ENCODE data around the gene CYP2A6. TPM values are rescaled to one million over a fixed set of nuclear protein-coding genes. Genes with fewer than 3 reads are reported as not detected.

CYP2A6 gene
- total RNA-seq, 1 donor from 2014 or later: not detected

DNA sequence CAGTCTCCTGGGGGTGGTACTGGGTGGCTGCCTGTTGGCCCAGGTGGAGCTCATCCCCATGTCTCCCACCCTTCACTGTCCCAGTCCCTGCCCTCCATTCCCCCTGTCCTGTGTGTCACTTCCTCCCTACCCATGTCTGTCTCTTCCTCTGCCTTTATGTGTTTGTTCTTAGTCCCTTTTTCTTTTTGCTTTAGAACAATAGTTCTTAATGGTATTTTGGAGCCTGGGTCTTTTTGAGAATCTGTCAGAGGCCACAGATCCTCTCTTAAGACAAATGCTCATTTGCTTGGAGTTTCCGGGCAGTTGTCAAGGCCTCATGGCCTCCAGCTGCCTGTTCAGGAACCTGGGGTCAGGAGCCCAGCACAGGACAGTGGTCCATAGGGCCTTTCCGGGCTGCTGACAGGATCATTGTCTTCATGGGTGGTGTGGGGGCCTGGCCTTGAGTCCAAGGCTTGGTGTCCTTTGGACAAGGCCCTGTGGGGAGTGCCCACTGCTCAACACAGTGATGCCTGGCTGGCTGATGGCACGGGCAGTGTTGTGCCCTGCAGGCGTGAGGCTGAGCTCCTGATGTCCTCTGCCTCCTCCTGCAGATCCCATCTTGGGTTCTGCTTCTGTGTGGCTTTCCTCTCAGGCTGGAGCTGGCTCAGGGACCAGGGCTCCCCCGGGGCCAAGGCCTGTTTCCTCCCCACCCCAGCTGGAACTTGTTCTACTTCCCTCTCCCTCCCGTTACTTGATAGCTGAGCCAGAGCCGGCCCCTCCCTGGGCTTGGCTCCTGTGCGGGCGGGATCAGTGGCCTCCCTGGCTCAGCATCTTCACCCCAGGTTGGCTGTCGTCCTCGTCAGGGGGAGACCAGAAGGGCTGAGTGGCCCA lies 47.7 kb downstream of the CYP2A6 start:
- no peak for DNase-seq (ENCODE audit: low read depth)

DNA sequence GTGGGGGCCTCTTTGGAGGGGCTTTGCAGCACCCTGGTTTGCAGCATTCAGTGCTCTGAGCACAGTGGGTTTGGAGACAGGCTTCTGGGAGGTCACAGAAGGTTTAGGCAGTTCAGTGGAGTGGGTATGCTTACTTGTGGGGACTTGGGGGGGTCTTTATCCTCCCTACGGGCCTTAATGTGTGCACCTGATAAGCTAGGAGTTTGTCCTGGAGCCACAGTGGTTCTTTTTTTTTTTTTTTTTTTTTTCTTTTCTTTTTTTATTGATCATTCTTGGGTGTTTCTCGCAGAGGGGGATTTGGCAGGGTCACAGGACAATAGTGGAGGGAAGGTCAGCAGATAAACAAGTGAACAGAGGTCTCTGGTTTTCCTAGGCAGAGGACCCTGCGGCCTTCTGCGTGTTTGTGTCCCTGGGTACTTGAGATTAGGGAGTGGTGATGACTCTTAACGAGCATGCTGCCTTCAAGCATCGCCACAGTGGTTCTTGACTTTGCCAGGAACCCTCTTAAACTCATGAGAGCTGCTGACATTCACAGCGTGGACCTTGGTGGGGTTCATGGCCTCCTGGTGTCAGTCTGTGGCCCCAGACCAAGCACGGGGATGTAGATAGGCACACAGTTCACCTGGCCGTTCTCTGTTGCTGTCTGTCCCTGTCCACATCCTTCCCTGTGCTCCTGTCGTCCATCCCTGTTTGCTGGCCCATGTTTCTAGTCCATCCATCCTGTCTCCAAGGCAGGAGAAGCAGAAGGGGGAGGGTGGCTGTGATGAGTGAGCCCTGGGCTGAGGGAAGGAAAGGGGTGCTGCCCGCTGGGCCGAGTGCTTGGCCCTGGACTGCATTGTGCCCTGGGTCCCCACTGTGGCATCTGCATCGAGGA lies 48.6 kb downstream of the CYP2A6 start:
- no peak for DNase-seq (ENCODE audit: low read depth)

DNA sequence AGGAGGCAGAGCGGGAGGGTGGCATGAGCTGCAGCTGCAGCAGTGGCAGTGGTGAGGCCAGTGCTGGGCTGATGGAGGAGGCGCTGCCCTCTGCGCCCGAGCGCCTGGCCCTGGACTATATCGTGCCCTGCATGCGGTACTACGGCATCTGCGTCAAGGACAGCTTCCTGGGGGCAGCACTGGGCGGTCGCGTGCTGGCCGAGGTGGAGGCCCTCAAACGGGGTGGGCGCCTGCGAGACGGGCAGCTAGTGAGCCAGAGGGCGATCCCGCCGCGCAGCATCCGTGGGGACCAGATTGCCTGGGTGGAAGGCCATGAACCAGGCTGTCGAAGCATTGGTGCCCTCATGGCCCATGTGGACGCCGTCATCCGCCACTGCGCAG lies 49.3 kb downstream of the CYP2A6 start:
- no peak for DNase-seq (ENCODE audit: low read depth)

- DNase-seq (ENCODE audit: low read depth): no peak
Measured at GRCh38 chr19:40800339-40800996, 49.8 kb downstream of the CYP2A6 start.

DNA sequence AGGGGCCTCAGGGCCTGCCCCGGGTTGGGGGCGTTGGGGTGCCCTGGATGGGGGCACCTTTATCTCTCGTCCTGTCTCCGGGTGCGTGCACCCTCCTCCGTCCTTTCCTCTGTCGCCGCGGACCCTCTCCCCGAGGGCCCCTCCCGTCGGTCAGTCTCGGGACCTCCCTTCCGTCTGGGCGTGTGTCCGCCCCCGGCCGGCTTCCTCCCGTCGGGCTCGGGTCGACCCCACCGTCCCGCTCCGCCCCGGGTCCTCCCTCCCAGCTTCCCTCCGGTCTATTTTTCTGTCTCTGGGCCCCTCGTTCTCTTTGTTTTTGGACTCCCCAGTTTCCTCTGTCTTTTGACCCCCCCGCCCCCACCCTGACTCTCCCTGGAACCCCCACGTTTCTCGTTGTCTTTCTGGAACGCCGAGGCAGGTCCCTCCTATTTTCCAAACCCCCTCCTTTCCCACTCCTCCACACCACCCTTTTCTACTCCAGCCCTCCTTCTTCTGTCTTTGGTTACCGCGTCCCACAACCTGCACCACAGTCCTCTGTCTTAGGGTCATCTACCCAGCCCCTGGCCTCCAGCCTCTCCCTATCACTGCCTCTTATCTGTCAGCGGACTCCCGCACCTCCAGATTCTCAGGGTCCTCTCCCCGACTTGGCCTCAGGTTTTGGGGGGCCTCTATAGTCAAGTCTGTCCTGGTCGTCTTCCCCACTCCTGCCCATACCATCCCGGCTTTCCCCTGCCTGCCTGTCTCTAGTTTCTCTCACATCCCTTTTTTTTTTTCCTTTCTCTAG lies 50.5 kb downstream of the CYP2A6 start:
- no peak for DNase-seq (ENCODE audit: low read depth)

DNA sequence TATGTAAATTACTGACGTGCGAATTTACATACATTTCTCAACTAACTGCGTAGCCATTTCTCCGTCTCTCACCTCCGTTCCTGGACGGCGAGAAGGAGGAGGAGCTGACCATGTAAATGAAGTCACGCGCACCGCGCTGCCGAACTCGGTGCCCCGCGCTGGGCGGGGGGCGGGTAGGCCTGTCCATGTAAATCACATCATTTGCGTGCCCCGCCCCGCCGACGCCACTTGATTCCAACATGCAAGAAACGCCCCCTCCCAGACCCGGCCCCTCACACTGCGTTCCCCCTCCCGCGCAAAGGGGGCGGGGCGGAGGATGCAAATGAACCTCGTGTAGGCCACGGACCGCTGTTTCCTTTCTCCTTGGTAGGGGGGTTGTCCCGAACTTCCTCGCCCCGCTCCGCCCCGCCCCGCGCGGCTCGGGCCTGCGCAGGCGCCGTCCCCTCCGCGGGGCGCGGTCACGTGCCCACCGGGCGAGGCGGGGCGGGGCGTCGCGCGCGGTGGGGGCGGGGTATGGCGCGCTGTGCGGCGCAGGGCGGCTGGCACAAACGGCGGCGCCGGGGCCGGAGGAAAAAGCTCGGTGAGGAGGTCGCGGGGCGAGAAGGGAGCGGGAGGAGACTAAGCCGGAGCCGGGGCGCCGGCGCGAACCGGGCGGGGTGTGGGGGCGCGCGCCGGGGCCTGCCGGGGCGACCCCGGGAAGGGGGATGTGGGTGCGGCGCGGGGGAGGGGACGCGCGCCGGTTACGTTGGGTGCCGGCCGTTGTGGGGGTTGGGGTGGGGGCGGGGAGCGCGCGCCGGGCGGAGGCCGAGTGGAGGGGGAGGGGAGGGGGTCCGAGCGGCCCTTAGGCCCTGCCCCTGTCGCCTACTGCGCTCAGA lies 51.3 kb downstream of the CYP2A6 start, which contains the start of gene EGLN2:
EGLN2 (plus strand) TSS at position 509 of the 875 bp plus-strand sequence. CDS start 1,382 bp downstream, outside the sequence.
- DNase-seq (ENCODE audit: low read depth): peak; percentile 96

DNA sequence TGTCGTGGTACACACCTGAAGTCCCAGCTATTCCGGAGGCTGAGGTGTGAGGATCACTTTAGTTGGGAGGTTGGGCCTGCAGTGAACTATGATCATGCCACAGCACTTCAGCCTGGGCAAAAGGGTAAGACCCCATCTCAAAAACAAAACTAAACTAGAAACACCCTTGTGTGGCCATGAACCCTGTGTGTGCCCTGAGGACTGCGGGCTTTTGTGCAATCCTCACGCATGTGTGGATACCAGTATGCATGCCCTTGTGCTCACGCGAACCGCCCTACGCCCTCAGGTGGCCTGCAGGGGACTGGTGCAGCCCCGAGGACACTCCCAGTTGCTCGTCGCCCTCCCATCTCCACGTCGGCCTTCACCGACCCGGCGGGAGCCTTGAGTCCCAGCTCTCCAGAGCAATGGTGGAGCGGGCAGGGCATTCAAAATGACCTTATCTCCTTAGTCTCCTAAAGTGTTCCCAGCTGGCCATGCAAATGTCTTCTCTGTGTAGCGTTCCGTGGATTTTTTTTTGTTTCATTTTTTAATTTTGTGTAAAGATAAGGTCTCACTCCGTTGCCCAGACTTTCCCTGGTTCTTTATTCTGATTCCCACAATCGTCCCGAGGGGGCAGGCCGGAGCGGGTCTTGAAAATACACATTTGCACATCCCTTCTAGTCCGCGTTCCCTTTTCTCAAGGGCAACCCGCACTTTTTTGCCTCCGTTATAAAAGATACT lies 52.1 kb downstream of the CYP2A6 start:
- DNase-seq (ENCODE audit: low read depth): peak; percentile 53

GRCh38 chr19:40797166-40797962 lies 52.9 kb downstream of the CYP2A6 start:
- no peak for DNase-seq (ENCODE audit: low read depth)

Other genes starting within 250 kb of the CYP2A6 start
- 14.9 and 15.5 TPM in 2 replicates for gene LTBP4, start 249.1 kb downstream of the CYP2A6 start, total RNA-seq
- 9.9 and 31.0 TPM in 2 replicates for gene NUMBL, start 159.8 kb downstream of the CYP2A6 start, total RNA-seq
- 18.6 and 44.0 TPM in 2 replicates for gene COQ8B, start 133.6 kb downstream of the CYP2A6 start, total RNA-seq
- gene ITPKC, start 133.3 kb downstream of the CYP2A6 start, total RNA-seq: 17.6 and 25.0 TPM in 2 replicates
- gene ACTMAP, start 100.0 kb downstream of the CYP2A6 start, total RNA-seq: 0.35 and 4.5 TPM in 2 replicates
- 17.4 and 20.5 TPM in 2 replicates for gene SNRPA, start 99.2 kb downstream of the CYP2A6 start, total RNA-seq
- gene MIA, start 74.9 kb downstream of the CYP2A6 start, total RNA-seq: not detected in 2 replicates
- 5.9 and 9.9 TPM in 2 replicates for gene RAB4B, start 72.2 kb downstream of the CYP2A6 start, total RNA-seq
- 76.1 and 89.3 TPM in 2 replicates for gene EGLN2, start 51.3 kb downstream of the CYP2A6 start, total RNA-seq
- gene CYP2A7, start 31.8 kb upstream of the CYP2A6 start, total RNA-seq: not detected in 2 replicates
- gene CYP2B6, start 140.8 kb upstream of the CYP2A6 start, total RNA-seq: 0.05 TPM in 1 of 2 replicates, not detected in the other
- not detected in 2 replicates for gene CYP2A13, start 238.0 kb upstream of the CYP2A6 start, total RNA-seq